ENCODE measurements around the gene DLGAP1. TPM values are rescaled to one million over a fixed set of nuclear protein-coding genes. Genes with fewer than 3 reads are reported as not detected.

The DLGAP1 gene
- total and polyA plus RNA-seq, 4 donors, result 0.06 to 1.2 (median 0.17) TPM; not detected in 1

GRCh38 chr18:4230450-4231168 is 224.5 kb downstream of the DLGAP1 start:
- Histone ChIP-seq H3K27ac (ENCODE audit: low read depth in 1 of 2, low read length in 2 of 2) (no peak overlapping the region), H3K36me3 (ENCODE audit: control insufficient read depth in 4 of 4, insufficient read depth in 3 of 4, low read depth in 1 of 4, low read length in 3 of 4) (no peaks in the 10 kb centered on the region), H3K4me3 (ENCODE audit: low read depth in 1 of 3, low read length in 3 of 3) (no peak overlapping the region), H3K27me3 (ENCODE audit: control insufficient read depth in 4 of 4, insufficient read depth in 4 of 4, low read length in 3 of 4) (no peaks in the 10 kb centered on the region), H3K9me3 (ENCODE audit: control insufficient read depth in 4 of 4, low read length in 3 of 4) (no peaks in the 10 kb centered on the region), H3K9ac (ENCODE audit: low read depth in 1 of 2, low read length in 2 of 2) (no peak overlapping the region), H3K4me1 (ENCODE audit: control insufficient read depth in 4 of 4, insufficient read depth in 4 of 4, low read length in 3 of 4) (no peaks in the 10 kb centered on the region)
- TF ChIP-seq SP1 (IDR thresholded peaks at IDR 0.05), result no peak
- no peak for TF ChIP-seq RAD21 (IDR thresholded peaks at IDR 0.05)
- no peak for TF ChIP-seq HNF4A (conservative IDR thresholded peaks at IDR 0.05)
- TF ChIP-seq ATF3 (IDR thresholded peaks at IDR 0.05), result no peak
- TF ChIP-seq TAF1 (conservative IDR thresholded peaks at IDR 0.05), result no peak
- TF ChIP-seq, protein P1, sequence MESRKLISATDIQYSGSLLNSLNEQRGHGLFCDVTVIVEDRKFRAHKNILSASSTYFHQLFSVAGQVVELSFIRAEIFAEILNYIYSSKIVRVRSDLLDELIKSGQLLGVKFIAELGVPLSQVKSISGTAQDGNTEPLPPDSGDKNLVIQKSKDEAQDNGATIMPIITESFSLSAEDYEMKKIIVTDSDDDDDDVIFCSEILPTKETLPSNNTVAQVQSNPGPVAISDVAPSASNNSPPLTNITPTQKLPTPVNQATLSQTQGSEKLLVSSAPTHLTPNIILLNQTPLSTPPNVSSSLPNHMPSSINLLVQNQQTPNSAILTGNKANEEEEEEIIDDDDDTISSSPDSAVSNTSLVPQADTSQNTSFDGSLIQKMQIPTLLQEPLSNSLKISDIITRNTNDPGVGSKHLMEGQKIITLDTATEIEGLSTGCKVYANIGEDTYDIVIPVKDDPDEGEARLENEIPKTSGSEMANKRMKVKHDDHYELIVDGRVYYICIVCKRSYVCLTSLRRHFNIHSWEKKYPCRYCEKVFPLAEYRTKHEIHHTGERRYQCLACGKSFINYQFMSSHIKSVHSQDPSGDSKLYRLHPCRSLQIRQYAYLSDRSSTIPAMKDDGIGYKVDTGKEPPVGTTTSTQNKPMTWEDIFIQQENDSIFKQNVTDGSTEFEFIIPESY (IDR thresholded peaks at IDR 0.05), result no peak
- TF ChIP-seq JUND (IDR thresholded peaks at IDR 0.05), result no peak
- TF ChIP-seq MAX (IDR thresholded peaks at IDR 0.05), result no peak
- TF ChIP-seq FOXA2 (IDR thresholded peaks at IDR 0.05), result no peak
- TF ChIP-seq, protein P2, sequence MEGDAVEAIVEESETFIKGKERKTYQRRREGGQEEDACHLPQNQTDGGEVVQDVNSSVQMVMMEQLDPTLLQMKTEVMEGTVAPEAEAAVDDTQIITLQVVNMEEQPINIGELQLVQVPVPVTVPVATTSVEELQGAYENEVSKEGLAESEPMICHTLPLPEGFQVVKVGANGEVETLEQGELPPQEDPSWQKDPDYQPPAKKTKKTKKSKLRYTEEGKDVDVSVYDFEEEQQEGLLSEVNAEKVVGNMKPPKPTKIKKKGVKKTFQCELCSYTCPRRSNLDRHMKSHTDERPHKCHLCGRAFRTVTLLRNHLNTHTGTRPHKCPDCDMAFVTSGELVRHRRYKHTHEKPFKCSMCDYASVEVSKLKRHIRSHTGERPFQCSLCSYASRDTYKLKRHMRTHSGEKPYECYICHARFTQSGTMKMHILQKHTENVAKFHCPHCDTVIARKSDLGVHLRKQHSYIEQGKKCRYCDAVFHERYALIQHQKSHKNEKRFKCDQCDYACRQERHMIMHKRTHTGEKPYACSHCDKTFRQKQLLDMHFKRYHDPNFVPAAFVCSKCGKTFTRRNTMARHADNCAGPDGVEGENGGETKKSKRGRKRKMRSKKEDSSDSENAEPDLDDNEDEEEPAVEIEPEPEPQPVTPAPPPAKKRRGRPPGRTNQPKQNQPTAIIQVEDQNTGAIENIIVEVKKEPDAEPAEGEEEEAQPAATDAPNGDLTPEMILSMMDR (IDR thresholded peaks at IDR 0.05; ENCODE audit: low read depth, low read length, missing input control), result no peak
- TF ChIP-seq, protein P3, sequence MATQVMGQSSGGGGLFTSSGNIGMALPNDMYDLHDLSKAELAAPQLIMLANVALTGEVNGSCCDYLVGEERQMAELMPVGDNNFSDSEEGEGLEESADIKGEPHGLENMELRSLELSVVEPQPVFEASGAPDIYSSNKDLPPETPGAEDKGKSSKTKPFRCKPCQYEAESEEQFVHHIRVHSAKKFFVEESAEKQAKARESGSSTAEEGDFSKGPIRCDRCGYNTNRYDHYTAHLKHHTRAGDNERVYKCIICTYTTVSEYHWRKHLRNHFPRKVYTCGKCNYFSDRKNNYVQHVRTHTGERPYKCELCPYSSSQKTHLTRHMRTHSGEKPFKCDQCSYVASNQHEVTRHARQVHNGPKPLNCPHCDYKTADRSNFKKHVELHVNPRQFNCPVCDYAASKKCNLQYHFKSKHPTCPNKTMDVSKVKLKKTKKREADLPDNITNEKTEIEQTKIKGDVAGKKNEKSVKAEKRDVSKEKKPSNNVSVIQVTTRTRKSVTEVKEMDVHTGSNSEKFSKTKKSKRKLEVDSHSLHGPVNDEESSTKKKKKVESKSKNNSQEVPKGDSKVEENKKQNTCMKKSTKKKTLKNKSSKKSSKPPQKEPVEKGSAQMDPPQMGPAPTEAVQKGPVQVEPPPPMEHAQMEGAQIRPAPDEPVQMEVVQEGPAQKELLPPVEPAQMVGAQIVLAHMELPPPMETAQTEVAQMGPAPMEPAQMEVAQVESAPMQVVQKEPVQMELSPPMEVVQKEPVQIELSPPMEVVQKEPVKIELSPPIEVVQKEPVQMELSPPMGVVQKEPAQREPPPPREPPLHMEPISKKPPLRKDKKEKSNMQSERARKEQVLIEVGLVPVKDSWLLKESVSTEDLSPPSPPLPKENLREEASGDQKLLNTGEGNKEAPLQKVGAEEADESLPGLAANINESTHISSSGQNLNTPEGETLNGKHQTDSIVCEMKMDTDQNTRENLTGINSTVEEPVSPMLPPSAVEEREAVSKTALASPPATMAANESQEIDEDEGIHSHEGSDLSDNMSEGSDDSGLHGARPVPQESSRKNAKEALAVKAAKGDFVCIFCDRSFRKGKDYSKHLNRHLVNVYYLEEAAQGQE (IDR thresholded peaks at IDR 0.05), result no peak
- no peak for TF ChIP-seq YY1 (IDR thresholded peaks at IDR 0.05)
- TF ChIP-seq EGR1 (IDR thresholded peaks at IDR 0.05; ENCODE audit: low read depth in 2 of 2), result no peak
- WGBS, result 76% methylated on average over 3 of the region's 3 CpGs
- DNase-seq (ENCODE audit: low spot score), result no peak

DNA sequence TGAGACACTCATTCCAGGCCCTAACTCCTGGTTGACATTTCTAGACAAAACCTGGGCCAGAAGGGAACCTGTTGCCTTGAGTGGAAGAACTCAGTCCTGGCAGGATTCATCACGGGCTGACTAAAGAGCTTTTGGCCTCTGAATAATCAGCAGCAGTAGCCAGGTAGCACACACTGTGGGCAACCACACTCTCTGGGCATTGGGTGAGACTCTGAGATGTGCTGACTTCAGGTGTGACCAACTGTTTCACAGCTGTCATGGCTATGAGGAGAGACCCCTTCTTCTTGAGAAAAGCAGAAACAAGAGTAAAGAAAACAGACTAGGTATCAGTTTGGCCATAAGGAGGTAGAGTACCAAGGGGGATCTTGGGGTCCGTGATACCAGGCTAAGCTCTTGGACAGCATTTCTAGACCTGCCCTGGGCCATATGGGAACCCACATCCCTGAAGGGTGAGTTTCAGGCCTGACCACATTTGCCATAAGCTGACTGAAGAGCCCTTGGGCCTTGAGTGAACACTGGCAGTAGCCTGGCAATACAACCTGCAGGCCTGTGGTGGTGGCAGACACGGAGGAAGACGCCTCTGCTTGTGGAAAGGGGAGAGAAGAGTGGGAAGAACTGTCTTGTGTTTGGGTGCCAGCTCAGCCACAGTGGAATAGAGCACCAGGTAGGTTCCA is 230.9 kb downstream of the DLGAP1 start:
- Histone ChIP-seq H3K4me1 (ENCODE audit: control insufficient read depth in 4 of 4, insufficient read depth in 4 of 4, low read length in 3 of 4) (no peaks in the 10 kb centered on the region), H3K36me3 (ENCODE audit: control insufficient read depth in 4 of 4, insufficient read depth in 3 of 4, low read depth in 1 of 4, low read length in 3 of 4) (no peaks in the 10 kb centered on the region), H3K27ac (ENCODE audit: low read depth in 1 of 2, low read length in 2 of 2) (no peak overlapping the region), H3K9me3 (ENCODE audit: control insufficient read depth in 4 of 4, low read length in 3 of 4) (no peaks in the 10 kb centered on the region), H3K4me3 (ENCODE audit: low read depth in 1 of 3, low read length in 3 of 3) (no peak overlapping the region), H3K27me3 (ENCODE audit: control insufficient read depth in 4 of 4, insufficient read depth in 4 of 4, low read length in 3 of 4) (no peaks in the 10 kb centered on the region), H3K9ac (ENCODE audit: low read depth in 1 of 2, low read length in 2 of 2) (no peak overlapping the region)
- TF ChIP-seq, protein P2 (IDR thresholded peaks at IDR 0.05; ENCODE audit: low read depth, low read length, missing input control), result no peak
- TF ChIP-seq, protein P1 (IDR thresholded peaks at IDR 0.05), result no peak
- TF ChIP-seq FOXA1 (IDR thresholded peaks at IDR 0.05) (no peak), EGR1 (IDR thresholded peaks at IDR 0.05; ENCODE audit: low read depth in 2 of 2) (no peak)
- WGBS, result 77% methylated on average over 4 of the region's 4 CpGs
- no peak for DNase-seq (ENCODE audit: low spot score)

Data from liver (tissue), 9 donors.